Motor neuron (in vitro differentiated cells): ENCODE data around the gene DHDH. TPM values are rescaled to one million over a fixed set of nuclear protein-coding genes. Genes with fewer than 3 reads are reported as not detected.

Source experiments
- ATAC-seq, 8 experiments: fragments of 200-7000 bp; cut with Tn5 transposase; replicated peaks in 6 of 8; 2 replicates each; pipeline ENCODE4 v1.8.0; 2021; ENCODE audit warnings: mild to moderate bottlenecking in 8 of 8, moderate library complexity in 8 of 8
- H3K27ac ChIP-seq, 2 donors: fragments of 250-450 bp; sonication (Bioruptor Pico); 2 replicates each; pipeline ENCODE4 v1.9.0; 2021; ENCODE audit warnings: antibody characterized with exemption in 2 of 2, mild to moderate bottlenecking in 2 of 2, moderate library complexity in 1 of 2
- H3K4me1 ChIP-seq, 2 donors: fragments of 250-450 bp; sonication (Bioruptor Pico); replicated peaks in 1 of 2; 2 replicates each; pipeline ENCODE4 v1.6.1; 2021; ENCODE audit warnings: antibody characterized with exemption in 2 of 2, mild to moderate bottlenecking in 2 of 2, moderate library complexity in 1 of 2
- H3K4me3 ChIP-seq, 5 donors: fragments of 250-450 bp; sonication (Bioruptor Pico); 2 replicates each; pipeline ENCODE4 v1.9.0; 2021; ENCODE audit warnings: antibody characterized with exemption in 5 of 5, mild to moderate bottlenecking in 5 of 5, moderate library complexity in 4 of 5
- WGBS, 10 experiments: fragments of 450-650 bp; shearing (Covaris generic); methylation state at CpG; one replicate each; pipeline ENCODE4 v1.0.0; 2022; 5-methylcytosine and 5-hydroxymethylcytosine counted together
- in situ Hi-C, 9 experiments: fragments of 400-800 bp; cut with MboI; loops; one replicate each; pipeline ENCODE4 v1.15.0; 2021; ENCODE audit warnings: low sequenced_read_pairs in 9 of 9, low pct_unique_long_range_greater_than_20kb in 2 of 9; ENCODE audit not compliant: unreplicated experiment in 9 of 9
- total RNA-seq, 8 experiments: library from RNA; unstranded; fragments of 300-600 nt; gene quantifications; 2 replicates each; pipeline versions ENCODE4 v1.2.3 to v1.2.4, GENCODE V29; 2022

DHDH gene
- total RNA-seq, 8 experiments from 2014 or later: 0.32 to 0.81 (median 0.50) TPM; not detected in 3

- Histone ChIP-seq H3K4me3 (no peak overlapping the region), H3K27ac (no peak overlapping the region), H3K4me1 (no peaks in the 10 kb centered on the region)
- WGBS, 10 experiments: 100% methylated on average over 1 of the region's 13 CpGs; no CpG with 5 or more reads in 9 of the 10 experiments
- in situ Hi-C loops: no loop called here
- peak in 1 of 8 experiments; percentile 3 for ATAC-seq
Measured at GRCh38 chr19:48985711-48986110, 52.2 kb downstream of the DHDH start.

- ATAC-seq: no peak
- in situ Hi-C loops: no loop called here
- no peaks in the 10 kb centered on the region for H3K4me1 ChIP-seq
- H3K27ac ChIP-seq: no peak overlapping the region
- 92 to 100% (median 100%) methylated on average over 1 to 3 of the region's 3 CpGs; no CpG with 5 or more reads in 5 of the 10 experiments for WGBS, 10 experiments
- no peak overlapping the region for H3K4me3 ChIP-seq
Measured at GRCh38 chr19:48986211-48986610, 52.7 kb downstream of the DHDH start.

- Histone ChIP-seq H3K4me3 (no peak overlapping the region), H3K27ac (no peak overlapping the region), H3K4me1 (peaks cover 8 to 9% of the 10 kb centered on the region in 2 donors)
- ATAC-seq: no peak
- 61 to 100% (median 87%) methylated on average over 1 to 6 of the region's 7 CpGs; no CpG with 5 or more reads in 1 of the 10 experiments for WGBS, 10 experiments
- in situ Hi-C loops: no loop called here
Measured at GRCh38 chr19:48987323-48987722, 53.8 kb downstream of the DHDH start.

- in situ Hi-C loops: no loop called here
- WGBS, 10 experiments: 76 to 100% (median 92%) methylated on average over 3 to 5 of the region's 7 CpGs; no CpG with 5 or more reads in 4 of the 10 experiments
- H3K4me3 ChIP-seq: no peak overlapping the region
- no peak for ATAC-seq
- H3K4me1 ChIP-seq: peaks cover 8 to 9% of the 10 kb centered on the region in 2 donors
- H3K27ac ChIP-seq: no peak overlapping the region
Measured at GRCh38 chr19:48988286-48988685, 54.8 kb downstream of the DHDH start.

- in situ Hi-C loops: no loop called here
Measured at GRCh38 chr19:48988860-48989259, 55.4 kb downstream of the DHDH start.

GRCh38 chr19:48989701-48990291, 56.3 kb downstream of the DHDH start:
- 20 to 100% (median 100%) methylated on average over 1 to 5 of the region's 17 CpGs; no CpG with 5 or more reads in 5 of the 10 experiments for WGBS, 10 experiments
- H3K27ac ChIP-seq: no peak overlapping the region
- H3K4me3 ChIP-seq: no peak overlapping the region
- in situ Hi-C loops: no loop called here
- ATAC-seq: no peak
- H3K4me1 ChIP-seq: peaks cover 13 to 14% of the 10 kb centered on the region in 2 donors

More at GRCh38 chr19:48988860-48989259, 55.4 kb downstream of the DHDH start:
- Histone ChIP-seq H3K4me3 (no peak overlapping the region), H3K27ac (no peak overlapping the region), H3K4me1 (peaks cover 8 to 9% of the 10 kb centered on the region in 2 donors)
- ATAC-seq: no peak
- 86 to 100% (median 95%) methylated on average over 1 to 9 of the region's 9 CpGs; no CpG with 5 or more reads in 1 of the 10 experiments for WGBS, 10 experiments

- H3K4me3 ChIP-seq: no peak overlapping the region
- H3K4me1 ChIP-seq: peaks cover 14 to 15% of the 10 kb centered on the region in 2 donors
- no peak for ATAC-seq
- in situ Hi-C loops: no loop called here
- no peak overlapping the region for H3K27ac ChIP-seq
- WGBS, 10 experiments: 48 to 100% (median 60%) methylated on average over 2 to 4 of the region's 4 CpGs; no CpG with 5 or more reads in 3 of the 10 experiments
Measured at GRCh38 chr19:48990400-48990799, 56.9 kb downstream of the DHDH start.

- H3K4me1 ChIP-seq: peaks cover 14 to 15% of the 10 kb centered on the region in 2 donors
- 88 to 100% (median 94%) methylated on average over 1 to 5 of the region's 22 CpGs; no CpG with 5 or more reads in 7 of the 10 experiments for WGBS, 10 experiments
- in situ Hi-C loops: no loop called here
- ATAC-seq: no peak
- no peak overlapping the region for H3K27ac ChIP-seq
- no peak overlapping the region for H3K4me3 ChIP-seq
Measured at GRCh38 chr19:48991011-48991609, 57.6 kb downstream of the DHDH start.

- Histone ChIP-seq H3K4me1 (peaks cover 14 to 15% of the 10 kb centered on the region in 2 donors), H3K4me3 (peak overlapping the region; percentile 49 to 66 (median 53)), H3K27ac (peak overlapping the region in 1 of 2 donors; percentile 40)
- peak in 3 of 8 experiments; percentile 24 to 39 (median 26) for ATAC-seq
- in situ Hi-C loops: no loop called here
- 0 to 17% (median 8%) methylated on average over 1 to 4 of the region's 8 CpGs; no CpG with 5 or more reads in 7 of the 10 experiments for WGBS, 10 experiments
Measured at GRCh38 chr19:48991873-48992580, 58.5 kb downstream of the DHDH start.

- WGBS, 10 experiments: 0 to 2% (median 0%) methylated on average over 1 to 10 of the region's 20 CpGs; no CpG with 5 or more reads in 4 of the 10 experiments
- in situ Hi-C loops: no loop called here
- Histone ChIP-seq H3K4me1 (peaks cover 14 to 15% of the 10 kb centered on the region in 2 donors), H3K27ac (peak overlapping the region; percentile 48 to 55), H3K4me3 (peak overlapping the region; percentile 49 to 66 (median 53))
- ATAC-seq: peak in 2 of 8 experiments; percentile 2 to 4
Measured at GRCh38 chr19:48992581-48993174, 59.2 kb downstream of the DHDH start.

GRCh38 chr19:48993175-48994034, 59.9 kb downstream of the DHDH start, which contains the start of the genes GYS1 and RUVBL2:
TSS of gene GYS1 (minus strand) at chr19:48993309. CDS start at chr19:48993112, 197 bp downstream.
TSS of gene RUVBL2 (plus strand) at chr19:48993887. CDS start at chr19:48993912, 25 bp downstream.
- Histone ChIP-seq H3K27ac (peak within 1 kb of the TSS; percentile 81 to 84), H3K4me3 (peak within 1 kb of the TSS; percentile 49 to 66 (median 53)), H3K4me1 (peaks cover 14 to 15% of the 10 kb centered on the region in 2 donors)
- in situ Hi-C loops: no loop called here
- WGBS, 10 experiments: 0 to 3% (median 2%) methylated on average over 2 to 19 of the region's 56 CpGs; no CpG with 5 or more reads in 3 of the 10 experiments
- peak; percentile 81 to 94 (median 93) for ATAC-seq

- 0 to 5% (median 0%) methylated on average over 1 to 5 of the region's 13 CpGs; no CpG with 5 or more reads in 3 of the 10 experiments for WGBS, 10 experiments
- ATAC-seq: no peak
- peaks cover 14 to 15% of the 10 kb centered on the region in 2 donors for H3K4me1 ChIP-seq
- peak overlapping the region; percentile 49 to 66 (median 53) for H3K4me3 ChIP-seq
- in situ Hi-C loops: no loop called here
- peak overlapping the region; percentile 81 to 84 for H3K27ac ChIP-seq
Measured at GRCh38 chr19:48994035-48994386, 60.5 kb downstream of the DHDH start.
